ENCODE data around the gene ZNF280D.

Gene ZNF280D

GRCh38 chr15:56660943-56661342 lies 72.4 kb downstream of the ZNF280D start:
- TF ChIP-seq POLR2A (IDR thresholded peaks at IDR 0.05; ENCODE audit: extremely low read depth, insufficient read length) (no peak), MAX (IDR thresholded peaks at IDR 0.05; ENCODE audit: low read depth, low read length) (no peak), MYC (IDR thresholded peaks at IDR 0.05; ENCODE audit: low read depth, low read length) (no peak), CTCF (IDR thresholded peaks at IDR 0.05; ENCODE audit: low read depth, low read length) (no peak)
- DNase-seq (ENCODE audit: low read depth) = no peak
- H3K4me3 ChIP-seq (ENCODE audit: low read depth, low read length) = no peak overlapping the region

GRCh38 chr15:56659197-56659596 lies 74.1 kb downstream of the ZNF280D start:
- no peak for DNase-seq (ENCODE audit: low read depth)
- H3K4me3 ChIP-seq (ENCODE audit: low read depth, low read length) = no peak overlapping the region
- TF ChIP-seq MAX (IDR thresholded peaks at IDR 0.05; ENCODE audit: low read depth, low read length) (no peak), CTCF (IDR thresholded peaks at IDR 0.05; ENCODE audit: low read depth, low read length) (no peak)

GRCh38 chr15:56654624-56655023 lies 78.7 kb downstream of the ZNF280D start:
- H3K4me3 ChIP-seq (ENCODE audit: low read depth, low read length) = no peak overlapping the region
- no peak for TF ChIP-seq MAX (IDR thresholded peaks at IDR 0.05; ENCODE audit: low read depth, low read length)
- no peak for TF ChIP-seq MYC (IDR thresholded peaks at IDR 0.05; ENCODE audit: low read depth, low read length)
- no peak for TF ChIP-seq CTCF (IDR thresholded peaks at IDR 0.05; ENCODE audit: low read depth, low read length)
- peak; percentile 3 for DNase-seq (ENCODE audit: low read depth)

GRCh38 chr15:56654216-56654615 lies 79.1 kb downstream of the ZNF280D start:
- H3K4me3 ChIP-seq (ENCODE audit: low read depth, low read length) = no peak overlapping the region
- no peak for DNase-seq (ENCODE audit: low read depth)
- TF ChIP-seq MAX (IDR thresholded peaks at IDR 0.05; ENCODE audit: low read depth, low read length) (no peak), POLR2A (IDR thresholded peaks at IDR 0.05; ENCODE audit: extremely low read depth, insufficient read length) (no peak), MYC (IDR thresholded peaks at IDR 0.05; ENCODE audit: low read depth, low read length) (no peak), CTCF (IDR thresholded peaks at IDR 0.05; ENCODE audit: low read depth, low read length) (no peak)

- H3K4me3 ChIP-seq (ENCODE audit: low read depth, low read length) = no peak overlapping the region
- TF ChIP-seq MAX (IDR thresholded peaks at IDR 0.05; ENCODE audit: low read depth, low read length) = no peak
- no peak for TF ChIP-seq CTCF (IDR thresholded peaks at IDR 0.05; ENCODE audit: low read depth, low read length)
- TF ChIP-seq MYC (IDR thresholded peaks at IDR 0.05; ENCODE audit: low read depth, low read length) = no peak
- no peak for TF ChIP-seq POLR2A (IDR thresholded peaks at IDR 0.05; ENCODE audit: extremely low read depth, insufficient read length)
- no peak for DNase-seq (ENCODE audit: low read depth)
These were observed 79.5 kb downstream of the ZNF280D start for GRCh38 chr15:56653787-56654186.

GRCh38 chr15:56653107-56653506 lies 80.2 kb downstream of the ZNF280D start:
- TF ChIP-seq MAX (IDR thresholded peaks at IDR 0.05; ENCODE audit: low read depth, low read length) = no peak
- no peak for TF ChIP-seq CTCF (IDR thresholded peaks at IDR 0.05; ENCODE audit: low read depth, low read length)
- no peak for TF ChIP-seq MYC (IDR thresholded peaks at IDR 0.05; ENCODE audit: low read depth, low read length)
- TF ChIP-seq POLR2A (IDR thresholded peaks at IDR 0.05; ENCODE audit: extremely low read depth, insufficient read length) = no peak
- DNase-seq (ENCODE audit: low read depth) = no peak
- no peak overlapping the region for H3K4me3 ChIP-seq (ENCODE audit: low read depth, low read length)

All from NB4 (cell line).